Endothelial cell of umbilical vein (primary cell): ENCODE data around the gene C15orf62. TPM values are rescaled to one million over a fixed set of nuclear protein-coding genes. Genes with fewer than 3 reads are reported as not detected.
A peak's percentile ranks its signal among the peaks of the same experiment; 100 is the strongest.

Experiments
- BruUV-seq: library from RNA; stranded (reverse); fragments of 400-500 nt; replicated peaks from 2 replicates; lab custom pipeline; 2021; lab: Mats Ljungman, UMichigan
- CTCF ChIA-PET: fragments of 300-600, 350-600 bp; sonication (Branson Sonifier 250); formaldehyde crosslinking; loops from one replicate; lab custom pipeline; 2021; ENCODE audit warnings: antibody characterized with exemption, inconsistent platforms; lab: Charles Lee
- POLR2A ChIA-PET: fragments of 300-600, 350-600 bp; sonication (Branson Sonifier 250); formaldehyde crosslinking; loops from one replicate; lab custom pipeline; 2021; ENCODE audit warnings: antibody characterized with exemption, inconsistent platforms; lab: Charles Lee
- DNase-seq: peaks from one replicate; pipeline ENCODE4 v3.0.0-alpha.2; 2011; ENCODE audit warnings: low read depth, low spot score
- FAIRE-seq: peaks from 2 replicates; lab custom pipeline; 2011; peaks lifted over from hg19 to GRCh38; lab: Jason Lieb, UNC
- H2AFZ ChIP-seq: 2 replicates; pipeline ENCODE4 v1.6.0; 2012; ENCODE audit warnings: low read depth, low read length, control low read depth, inconsistent platforms
- H3K27ac ChIP-seq: 2 replicates; pipeline ENCODE4 v1.5.1; 2011; ENCODE audit warnings: low read depth, mild to moderate bottlenecking, control low read depth, low read length, moderate library complexity; ENCODE audit not compliant: insufficient read depth
- H3K27me3 ChIP-seq, 2 experiments: 2 replicates each; pipeline versions ENCODE4 v1.6.0 to v1.6.1; 2011; ENCODE audit warnings: low read length in 2 of 2, mixed read lengths in 1 of 2; ENCODE audit not compliant: control insufficient read depth in 2 of 2, insufficient read depth in 2 of 2
- H3K36me3 ChIP-seq, 2 experiments: 2 replicates in 1 of 2; 3 replicates in 1 of 2; pipeline ENCODE4 v1.5.1; 2011; ENCODE audit warnings: low read length in 2 of 2, mild to moderate bottlenecking in 1 of 2, moderate library complexity in 1 of 2; ENCODE audit not compliant: control insufficient read depth in 2 of 2, insufficient read depth in 2 of 2; ENCODE audit errors: extremely low read depth in 1 of 2
- H3K4me1 ChIP-seq: 3 replicates; pipeline ENCODE4 v1.5.1; 2011; ENCODE audit warnings: mild to moderate bottlenecking, low read length; ENCODE audit not compliant: control insufficient read depth, insufficient read depth; ENCODE audit errors: extremely low read depth
- H3K4me2 ChIP-seq: 2 replicates; pipeline ENCODE4 v1.6.1; 2011; ENCODE audit warnings: low read length, control low read depth, mixed read lengths; ENCODE audit not compliant: insufficient read depth
- H3K4me3 ChIP-seq, 3 experiments: fragments of 200-600 bp in 1 of 3; sonication (generic), shearing (Covaris generic) in 1 of 3; replicated peaks in 1 of 3; 2 replicates each; pipeline ENCODE4 v1.5.1; 2011 to 2016; ENCODE audit warnings: control low read depth in 3 of 3, low read length in 3 of 3, mild to moderate bottlenecking in 2 of 3, inconsistent platforms in 1 of 3, low read depth in 1 of 3, moderate library complexity in 1 of 3; ENCODE audit not compliant: insufficient read depth in 1 of 3
- H3K79me2 ChIP-seq: 2 replicates; pipeline ENCODE4 v1.6.0; 2012; ENCODE audit warnings: low read length, inconsistent platforms; ENCODE audit not compliant: control insufficient read depth, insufficient read depth
- H3K9ac ChIP-seq: replicated peaks from 2 replicates; pipeline ENCODE3; 2011; ENCODE audit warnings: low read length, control low read depth; ENCODE audit not compliant: insufficient read depth; ENCODE audit errors: extremely low read depth
- H3K9me1 ChIP-seq: replicated peaks from 3 replicates; pipeline ENCODE4 v1.6.0; 2011; ENCODE audit warnings: mild to moderate bottlenecking, low read length; ENCODE audit not compliant: control insufficient read depth, insufficient read depth; ENCODE audit errors: extremely low read depth
- H3K9me3 ChIP-seq: replicated peaks from 2 replicates; pipeline ENCODE4 v1.5.1; 2012; ENCODE audit warnings: low read length, inconsistent platforms; ENCODE audit not compliant: control insufficient read depth, insufficient read depth
- H4K20me1 ChIP-seq: replicated peaks from 2 replicates; pipeline ENCODE3; 2011; ENCODE audit warnings: mild to moderate bottlenecking, low read length; ENCODE audit not compliant: control insufficient read depth, insufficient read depth; ENCODE audit errors: extremely low read depth
- EZH2 ChIP-seq: IDR thresholded peaks from 2 replicates; pipeline ENCODE4 v1.6.1; 2012; ENCODE audit warnings: borderline replicate concordance, low read depth, mild to moderate bottlenecking, moderate library complexity, low read length, inconsistent platforms; ENCODE audit not compliant: severe bottlenecking
- FOS ChIP-seq: IDR thresholded peaks from 2 replicates; pipeline ENCODE4 v1.6.1; 2011; ENCODE audit warnings: mild to moderate bottlenecking, low read length, moderate library complexity, borderline replicate concordance; ENCODE audit not compliant: insufficient read depth
- GATA2 ChIP-seq: IDR thresholded peaks from 2 replicates; pipeline ENCODE4 v1.7.0; 2011; ENCODE audit warnings: low read depth, mild to moderate bottlenecking, moderate library complexity, mixed read lengths, low read length; ENCODE audit not compliant: insufficient read length, insufficient read depth
- MAX ChIP-seq: IDR thresholded peaks from 2 replicates; pipeline ENCODE4 v1.6.1; 2011; ENCODE audit not compliant: insufficient read depth, insufficient read length
- MYC ChIP-seq: IDR thresholded peaks from one replicate; pipeline ENCODE4 v1.6.1; 2011; ENCODE audit warnings: mild to moderate bottlenecking, low read depth, low read length
- POLR2A ChIP-seq: IDR thresholded peaks from 2 replicates; pipeline ENCODE4 v1.6.1; 2012; ENCODE audit warnings: low read depth, mild to moderate bottlenecking, control low read depth, low read length
- dilution Hi-C: fragments of 300-500 bp; cut with MboI; formaldehyde crosslinking; loops from one replicate; pipeline ENCODE4 v1.15.0; 2019; ENCODE audit warnings: low sequenced_read_pairs; ENCODE audit not compliant: extremely low pct_ligation_motif_present
- intact Hi-C: fragments of 100-400 bp; cut with micrococcal nuclease; formaldehyde crosslinking; loops from one replicate; pipeline ENCODE4 v1.10.0; 2022
- polyA plus RNA-seq, 4 experiments: library from polyadenylated mRNA; depleted of rRNA in 3 of 4; stranded (reverse) in 3 of 4; unstranded in 1 of 4; fragments of >200 nt; gene quantifications; 2 replicates each; pipeline versions ENCODE4 v1.2.1 to v1.2.3, GENCODE V29; 2011 to 2012; ENCODE audit warnings: missing spikeins in 1 of 4
- total RNA-seq: library from RNA; stranded (reverse); gene quantifications from 2 replicates; pipeline ENCODE4 v1.2.3, GENCODE V29; 2021

The C15orf62 gene
- total and polyA plus RNA-seq, 2 donors (not counting 3 experiments of a cell fraction or from before 2014, with no cell fraction given) = 0.12 to 0.38 TPM

GRCh38 chr15:40796512-40796911 lies 26.7 kb downstream of the C15orf62 start:
- POLR2A ChIA-PET = no interaction called here
- FAIRE-seq (no peak), DNase-seq (no peak)
- Histone ChIP-seq H3K9me1 (no peaks in the 10 kb centered on the region), H3K4me1 (peaks cover 43% of the 10 kb centered on the region), H3K4me3 (no peak overlapping the region), H3K79me2 (peaks cover 29% of the 10 kb centered on the region), H3K9me3 (no peaks in the 10 kb centered on the region), H3K9ac (no peak overlapping the region), H4K20me1 (no peaks in the 10 kb centered on the region), H3K27me3 (no peaks in the 10 kb centered on the region), H3K4me2 (peak overlapping the region; percentile 28), H3K36me3 (no peaks in the 10 kb centered on the region), H2AFZ (no peak overlapping the region), H3K27ac (peak overlapping the region; percentile 78)
- no peak for TF ChIP-seq MAX
- no peak for TF ChIP-seq FOS
- no peak for TF ChIP-seq MYC
- no peak for TF ChIP-seq GATA2
- dilution Hi-C loops (no loop called here), intact Hi-C loops (loop anchor here (1.0 kb wide), 1 partner anchor 11 kb away; the partner anchor contains the start of genes DNAJC17 and ZFYVE19)
- CTCF ChIA-PET = interaction anchor here (0.6 to 1.5 kb wide), 4 partner anchors 14 to 98 kb away, joined by 3 to 7 read pairs (median 3); partner anchors contain the start of gene VPS18
- BruUV-seq = no TSS peak

GRCh38 chr15:40799523-40799922 lies 29.7 kb downstream of the C15orf62 start:
- no TSS peak for BruUV-seq
- FAIRE-seq (no peak), DNase-seq (no peak)
- CTCF ChIA-PET = no interaction called here
- Histone ChIP-seq H3K9me3 (no peaks in the 10 kb centered on the region), H4K20me1 (no peaks in the 10 kb centered on the region), H3K79me2 (peaks cover 33% of the 10 kb centered on the region), H3K9ac (no peak overlapping the region), H3K4me1 (peaks cover 25% of the 10 kb centered on the region), H3K27ac (no peak overlapping the region), H3K4me3 (no peak overlapping the region), H3K4me2 (no peak overlapping the region), H3K36me3 (peaks cover 0 to 2% of the 10 kb centered on the region in 2 experiments), H2AFZ (no peak overlapping the region), H3K9me1 (no peaks in the 10 kb centered on the region), H3K27me3 (no peaks in the 10 kb centered on the region)
- TF ChIP-seq MAX (no peak), POLR2A (no peak), EZH2 (no peak), FOS (no peak)
- intact Hi-C loops = no loop called here
- POLR2A ChIA-PET = no interaction called here
- dilution Hi-C loops = no loop called here
